Middle frontal gyrus (tissue), 1 donor: ENCODE results near the gene SCD5.

ENCODE experiments used
- DNase-seq: peaks from one replicate; pipeline ENCODE4 v3.0.0-alpha.2; 2015; ENCODE audit warnings: low spot score; ENCODE audit errors: extremely low spot score

The SCD5 gene

GRCh38 chr4:82639971-82640370 lies 158.6 kb downstream of the SCD5 start:
- no peak for DNase-seq

- no peak for DNase-seq
These were observed 160.1 kb downstream of the SCD5 start for GRCh38 chr4:82638479-82638878.

- DNase-seq: no peak
These were observed 168.5 kb downstream of the SCD5 start for GRCh38 chr4:82630079-82630478.

GRCh38 chr4:82629238-82630000 lies 169.2 kb downstream of the SCD5 start:
- DNase-seq: no peak

- no peak for DNase-seq
These were observed 172.2 kb downstream of the SCD5 start for GRCh38 chr4:82626251-82626868.

GRCh38 chr4:82624819-82625218 lies 173.8 kb downstream of the SCD5 start:
- no peak for DNase-seq

- DNase-seq: no peak
These were observed 175.4 kb downstream of the SCD5 start for GRCh38 chr4:82623121-82623683.

GRCh38 chr4:82621251-82621650 lies 177.3 kb downstream of the SCD5 start:
- DNase-seq: no peak

GRCh38 chr4:82620126-82620735 lies 178.4 kb downstream of the SCD5 start:
- DNase-seq: no peak

GRCh38 chr4:82618103-82618720 lies 180.4 kb downstream of the SCD5 start:
- DNase-seq: no peak

- DNase-seq: no peak
These were observed 183.7 kb downstream of the SCD5 start for GRCh38 chr4:82614838-82615449.

- no peak for DNase-seq
These were observed 185.5 kb downstream of the SCD5 start for GRCh38 chr4:82613121-82613520.

GRCh38 chr4:82611982-82612381 lies 186.6 kb downstream of the SCD5 start:
- no peak for DNase-seq

- DNase-seq: no peak
These were observed 187.1 kb downstream of the SCD5 start for GRCh38 chr4:82611527-82611926.

GRCh38 chr4:82610041-82610440 lies 188.6 kb downstream of the SCD5 start:
- no peak for DNase-seq

GRCh38 chr4:82606622-82607021 lies 192.0 kb downstream of the SCD5 start:
- DNase-seq: no peak

- DNase-seq: no peak
These were observed 194.1 kb downstream of the SCD5 start for GRCh38 chr4:82604522-82604921.

- no peak for DNase-seq
These were observed 197.2 kb downstream of the SCD5 start for GRCh38 chr4:82601242-82602015.

- DNase-seq: no peak
These were observed 199.3 kb downstream of the SCD5 start for GRCh38 chr4:82599336-82599735.

- DNase-seq: no peak
These were observed 204.1 kb downstream of the SCD5 start for GRCh38 chr4:82594456-82594855.

- no peak for DNase-seq
These were observed 205.2 kb downstream of the SCD5 start for GRCh38 chr4:82593411-82593810.
